NCI-H146 treated with DMSO at 0.1 percent for 48 hours (cell line): ENCODE measurements around the gene TEX22.

ENCODE experiments used
- DNase-seq: peaks from one replicate; lab custom pipeline; 2025; ENCODE audit not compliant: unreplicated experiment; lab: John Stamatoyannopoulos, UW

Gene TEX22

DNA sequence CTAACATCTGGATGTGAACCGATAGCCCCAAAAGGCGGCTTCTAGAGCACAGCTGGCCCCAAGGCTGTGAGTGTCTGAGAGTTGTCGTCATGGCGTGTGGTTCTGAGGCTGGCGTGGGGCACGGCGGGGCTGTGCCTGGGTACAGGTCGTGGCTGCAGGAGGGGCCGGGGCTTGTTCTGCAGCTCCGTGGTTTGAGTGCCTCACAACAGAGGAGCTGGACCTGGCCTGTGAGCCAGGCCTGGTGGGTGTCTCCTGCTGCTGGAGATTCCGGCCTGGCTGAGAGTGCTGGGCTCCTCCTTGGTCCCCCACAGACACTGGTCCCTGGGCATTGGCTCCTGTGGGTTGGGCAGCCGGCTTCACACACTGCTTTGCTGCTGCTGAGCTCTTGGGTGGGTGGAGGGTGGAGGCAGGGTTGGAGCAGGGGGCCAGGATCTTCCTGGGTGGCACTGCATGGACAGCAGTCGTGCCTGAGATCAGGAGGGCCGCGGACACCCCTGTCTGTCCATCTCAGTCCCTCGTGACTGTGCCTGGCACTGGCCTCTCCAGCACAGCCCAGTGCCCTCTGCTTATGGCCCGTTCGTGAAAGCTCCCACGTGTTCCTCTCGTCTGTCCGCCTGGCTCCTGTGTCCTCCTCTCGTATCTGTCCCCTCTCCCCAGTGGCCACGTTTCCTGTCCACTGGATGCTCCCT is 31.8 kb upstream of the TEX22 start:
- DNase-seq, result no peak

GRCh38 chr14:105367116-105368031 is 31.0 kb upstream of the TEX22 start:
- no peak for DNase-seq

- no peak for DNase-seq
Measured at GRCh38 chr14:105368032-105368417, 30.3 kb upstream of the TEX22 start.

DNA sequence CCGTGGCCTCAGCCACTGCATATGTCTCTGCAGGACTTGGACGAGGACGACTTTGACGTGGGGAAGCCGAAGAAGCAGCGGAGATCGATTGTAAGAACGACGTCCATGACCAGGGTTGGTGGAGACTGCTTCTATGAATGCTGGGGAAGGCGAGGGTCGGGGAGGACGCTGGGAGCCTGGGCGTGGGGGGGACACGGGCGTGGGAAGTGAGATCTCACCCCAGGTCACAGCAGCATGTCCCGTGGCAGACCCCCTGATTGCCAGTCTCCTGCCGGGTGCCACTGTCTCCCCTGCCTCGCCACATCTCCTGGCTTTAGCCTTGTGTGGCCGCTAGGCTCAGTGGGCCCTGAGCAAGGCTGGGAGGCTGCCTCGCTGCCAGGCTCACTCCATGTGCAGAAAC is 29.9 kb upstream of the TEX22 start:
- no peak for DNase-seq

DNA sequence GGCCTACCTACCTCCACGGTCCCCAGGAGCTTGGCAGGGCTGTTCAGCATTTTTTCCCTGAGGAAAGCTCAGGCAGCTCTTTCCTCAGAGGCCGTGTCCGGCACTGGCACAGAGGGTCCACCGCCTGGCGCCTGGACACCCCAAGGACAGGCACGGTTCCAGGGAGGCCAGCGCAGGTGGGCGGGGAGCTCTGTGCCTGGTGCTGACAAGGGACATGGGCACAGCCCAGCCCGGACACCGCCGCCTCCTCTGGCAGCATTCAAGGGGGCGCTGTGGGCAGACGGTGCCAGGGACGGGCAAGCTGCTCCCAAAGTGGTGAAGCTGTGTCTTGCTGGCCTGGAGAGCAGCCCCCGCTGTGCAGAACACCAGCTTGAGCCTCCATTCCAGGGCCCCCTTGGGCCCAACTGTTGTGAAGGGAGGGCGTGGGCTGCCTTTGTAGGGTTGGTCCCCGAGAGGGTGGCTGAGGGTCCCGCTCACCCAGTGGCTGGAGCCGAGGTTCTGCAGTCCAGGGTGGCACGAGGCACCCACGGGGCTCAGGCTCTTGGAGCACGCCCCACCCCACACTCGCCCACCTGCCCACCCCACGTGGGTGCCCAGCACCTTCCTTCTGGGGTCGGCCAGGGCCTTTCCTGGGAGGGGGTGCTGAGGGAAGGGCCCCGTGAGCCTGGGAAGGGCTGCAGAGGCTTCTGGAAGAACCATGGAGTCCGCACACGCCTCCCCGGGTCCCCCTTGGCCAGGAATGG is 29.3 kb upstream of the TEX22 start:
- DNase-seq, result no peak

GRCh38 chr14:105369653-105370040 is 28.7 kb upstream of the TEX22 start:
- DNase-seq, result no peak

DNA sequence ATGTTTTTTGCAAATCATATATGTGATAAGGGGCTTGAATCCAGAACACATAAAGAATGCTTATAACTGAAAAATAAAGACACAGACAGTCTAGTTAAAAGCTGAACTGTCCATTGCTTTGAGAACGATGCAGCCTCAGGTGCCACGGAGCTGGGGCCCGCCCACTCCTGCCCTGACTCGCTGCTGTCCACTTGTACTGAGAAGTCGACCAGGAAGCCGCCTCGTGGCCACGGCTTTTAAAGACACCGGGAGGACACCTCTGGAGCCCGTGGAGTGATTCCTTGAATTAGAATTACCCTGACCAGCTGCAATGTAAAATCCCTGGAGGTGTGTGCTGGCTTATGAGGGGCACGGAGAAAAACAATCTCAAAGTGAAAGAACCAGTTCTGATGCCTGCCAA is 23.9 kb upstream of the TEX22 start:
- no peak for DNase-seq

DNA sequence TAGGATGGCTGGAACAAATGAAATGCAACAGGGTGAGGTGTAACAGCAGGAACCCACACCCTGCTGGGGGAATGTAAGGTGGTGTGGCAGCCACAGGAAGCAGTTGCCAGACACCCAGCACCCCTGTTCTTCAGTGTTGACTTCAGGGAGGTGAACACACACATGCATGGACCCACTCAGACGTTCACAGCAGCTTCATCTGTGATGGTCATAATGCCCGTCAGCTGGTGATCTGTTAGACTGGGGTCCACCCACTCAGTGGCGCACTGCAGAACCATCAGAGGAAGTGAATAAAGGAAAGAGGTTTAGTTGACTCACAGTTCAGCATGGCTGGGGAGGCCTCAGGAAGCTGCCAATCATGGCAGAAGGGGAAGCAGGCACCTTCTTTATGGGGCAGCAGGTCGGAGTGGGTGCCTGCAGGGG is 22.7 kb upstream of the TEX22 start:
- no peak for DNase-seq

DNA sequence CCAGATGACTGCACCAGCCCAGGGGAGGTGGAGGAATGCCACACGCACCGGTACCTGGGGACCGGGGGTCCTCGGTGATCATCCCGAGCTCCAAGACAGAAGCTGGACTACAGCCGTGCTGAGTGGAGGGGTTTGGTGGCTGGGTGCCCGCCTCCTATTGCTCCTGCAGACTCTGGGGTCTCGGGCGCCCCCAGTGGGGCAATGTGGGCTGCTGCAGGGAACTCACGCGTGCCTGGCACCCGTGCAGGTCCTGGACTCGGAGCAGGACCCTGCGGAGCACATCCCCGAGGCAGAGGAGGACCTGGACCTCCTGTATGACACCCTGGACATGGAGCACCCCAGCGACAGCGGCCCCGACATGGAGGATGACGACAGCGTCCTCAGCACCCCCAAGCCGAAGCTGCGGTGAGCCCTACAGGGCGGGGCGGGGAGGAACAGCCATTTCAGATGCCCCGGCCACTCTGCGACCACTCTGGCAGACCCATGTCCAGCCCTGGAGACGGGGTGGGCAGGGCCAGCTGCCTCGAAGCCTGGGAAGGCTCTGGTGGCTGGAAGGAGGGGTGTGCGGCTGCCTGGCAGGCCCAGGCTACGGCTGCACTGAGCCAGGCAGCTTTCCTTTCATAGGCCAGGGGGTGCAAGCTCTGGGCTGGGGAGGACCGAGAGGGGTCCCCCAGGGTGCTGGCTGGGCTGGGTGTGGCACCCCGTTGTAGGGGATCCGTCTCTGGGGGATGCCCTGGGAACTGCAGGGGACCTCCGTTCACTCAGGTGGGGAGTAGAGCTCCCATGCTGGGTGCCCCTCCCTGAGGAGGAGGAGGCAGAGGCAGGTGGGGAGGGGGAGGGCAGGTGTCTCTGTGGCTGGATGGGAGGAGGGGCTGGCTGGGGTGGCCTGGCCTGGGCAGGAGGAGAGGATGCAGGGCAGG is 21.6 kb upstream of the TEX22 start:
- DNase-seq, result no peak

GRCh38 chr14:105377555-105378182 is 20.7 kb upstream of the TEX22 start:
- DNase-seq, result no peak

DNA sequence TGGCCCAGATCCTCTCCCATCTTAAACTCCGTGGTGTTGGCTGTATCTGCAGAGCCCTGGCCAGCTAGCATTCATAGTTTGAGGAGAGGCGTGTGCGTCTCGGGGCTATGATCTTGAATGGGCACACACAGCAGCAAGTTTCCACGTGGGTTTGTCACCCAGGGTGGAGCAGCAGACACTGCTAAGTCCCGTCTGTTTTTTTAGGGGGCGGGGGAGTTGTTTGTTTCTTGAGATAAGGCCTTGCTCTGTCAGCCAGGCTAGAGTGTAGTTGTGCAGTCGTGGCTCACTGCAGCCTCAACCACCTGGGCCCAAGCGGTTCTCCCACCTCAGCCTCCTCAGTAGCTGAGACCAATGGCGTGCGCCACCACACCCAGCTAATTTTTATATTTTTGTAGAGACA is 20.1 kb upstream of the TEX22 start:
- no peak for DNase-seq

GRCh38 chr14:105378873-105379685 is 19.3 kb upstream of the TEX22 start:
- no peak for DNase-seq

DNA sequence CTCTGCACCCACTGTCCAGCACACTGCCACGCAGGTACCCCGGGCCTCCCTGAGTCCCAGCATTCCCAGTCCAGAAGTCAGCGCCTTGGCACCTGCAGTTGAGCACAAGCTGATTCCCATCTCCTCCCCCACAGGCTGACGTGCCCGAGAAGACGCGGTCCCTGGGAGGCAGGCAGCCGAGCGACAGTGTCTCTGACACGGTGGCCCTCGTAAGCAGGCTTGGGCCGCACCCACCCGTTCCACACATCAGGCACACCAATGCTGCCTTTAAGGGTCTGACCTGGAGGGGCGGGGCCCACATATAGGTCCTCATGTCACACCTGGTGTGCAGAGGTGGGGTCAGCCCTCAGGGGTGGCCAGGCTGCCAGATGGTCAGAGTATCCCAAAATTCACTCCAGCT is 18.4 kb upstream of the TEX22 start:
- no peak for DNase-seq

GRCh38 chr14:105380756-105381155 is 17.6 kb upstream of the TEX22 start:
- no peak for DNase-seq

- no peak for DNase-seq
Measured at GRCh38 chr14:105381446-105382342, 16.6 kb upstream of the TEX22 start.

DNA sequence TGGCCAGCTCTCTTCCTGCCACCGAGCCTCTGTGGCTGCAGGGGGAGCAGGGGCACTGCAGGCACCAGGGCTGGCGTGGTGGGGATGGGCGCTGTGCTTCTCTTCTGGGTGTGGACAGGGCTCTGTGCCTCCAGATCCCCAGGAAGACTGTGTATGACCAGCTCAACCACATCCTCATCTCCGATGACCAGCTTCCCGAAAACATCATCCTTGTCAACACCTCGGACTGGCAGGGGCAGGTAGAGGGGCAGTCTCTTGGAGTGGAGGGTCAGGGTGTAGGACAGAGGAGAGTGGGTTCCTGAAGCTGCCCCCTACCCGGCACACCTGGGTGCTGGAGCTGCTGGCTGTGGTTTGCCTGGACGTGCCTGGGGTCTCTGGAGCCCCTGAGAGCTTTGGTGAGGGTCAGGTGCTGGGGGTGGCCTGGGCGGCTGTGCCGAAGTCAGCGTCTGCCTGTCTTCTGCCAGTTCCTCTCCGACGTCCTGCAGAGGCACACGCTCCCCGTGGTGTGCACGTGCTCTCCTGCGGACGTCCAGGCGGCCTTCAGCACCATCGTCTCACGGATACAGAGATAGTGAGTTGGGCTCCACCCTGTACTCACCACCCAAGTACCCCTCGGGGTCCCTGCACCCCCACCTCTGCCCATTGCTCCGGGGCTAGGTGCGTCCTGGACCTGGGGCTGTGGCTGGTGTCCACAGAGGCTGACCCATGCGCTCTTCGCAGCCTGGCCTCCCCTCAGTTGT is 15.8 kb upstream of the TEX22 start:
- no peak for DNase-seq

DNA sequence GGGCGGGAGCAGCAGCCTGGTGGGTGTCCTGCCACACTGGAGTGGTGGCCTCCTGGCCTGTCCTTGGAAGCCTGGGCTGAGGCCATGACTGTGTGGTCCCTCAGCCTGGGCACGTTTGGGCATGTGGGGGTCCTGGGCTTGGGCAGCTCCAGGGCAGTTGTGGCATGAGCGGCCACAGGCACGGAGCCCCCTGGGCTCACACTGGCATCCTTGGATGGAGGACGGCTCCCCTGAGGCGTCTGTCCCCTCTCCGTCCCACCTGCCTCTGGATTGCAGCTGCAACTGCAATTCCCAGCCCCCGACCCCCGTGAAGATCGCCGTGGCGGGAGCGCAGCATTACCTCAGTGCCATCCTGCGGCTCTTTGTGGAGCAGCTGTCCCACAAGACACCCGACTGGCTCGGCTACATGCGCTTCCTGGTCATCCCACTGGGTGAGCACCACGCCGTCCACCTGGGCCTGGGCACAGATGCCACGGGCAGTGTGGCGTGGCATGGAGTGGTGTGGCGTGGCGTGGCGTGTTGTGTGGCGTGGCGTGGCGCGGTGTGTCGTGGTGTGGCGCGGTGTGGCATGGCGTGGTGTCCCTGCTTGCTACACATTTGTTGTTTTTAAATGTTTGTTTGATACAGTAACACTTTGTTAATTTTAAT is 15.1 kb upstream of the TEX22 start:
- no peak for DNase-seq
